BJ (cell line): Measurements from ENCODE around the gene MEIS3. TPM values are rescaled to one million over a fixed set of nuclear protein-coding genes. Genes with fewer than 3 reads are reported as not detected.

Source experiments
- CTCF ChIA-PET: fragments of 350-600 bp; formaldehyde crosslinking; extraction: SDS; loops from one replicate; lab custom pipeline; 2021; ENCODE audit warnings: antibody characterized with exemption, inconsistent platforms; lab: Yijun Ruan, JAX
- POLR2A ChIA-PET: fragments of 300-600 bp; sonication (Branson Sonifier 250); formaldehyde crosslinking; extraction: SDS; loops from one replicate; lab custom pipeline; 2021; ENCODE audit warnings: antibody characterized with exemption; lab: Charles Lee
- DNase-seq: peaks from one replicate; pipeline ENCODE4 v3.0.0-alpha.2; 2011; ENCODE audit warnings: low read depth
- H3K27me3 ChIP-seq: 2 replicates; pipeline ENCODE4 v1.6.0; 2011; ENCODE audit warnings: low read length; ENCODE audit not compliant: control insufficient read depth, insufficient read depth
- H3K36me3 ChIP-seq: 2 replicates; pipeline ENCODE4 v1.5.1; 2011; ENCODE audit warnings: low read length; ENCODE audit not compliant: control insufficient read depth, insufficient read depth
- H3K4me3 ChIP-seq: 2 replicates; pipeline ENCODE4 v1.5.1; 2011; ENCODE audit warnings: low read depth, mild to moderate bottlenecking, control low read depth, low read length
- polyA plus RNA-seq: library from polyadenylated mRNA; depleted of rRNA; stranded (reverse); fragments of >200 nt; gene quantifications from 2 replicates; pipeline ENCODE4 v1.2.3, GENCODE V29; 2011
- TF ChIP-seq, protein P1 (sequence below): IDR thresholded peaks from 2 replicates; pipeline ENCODE4 v1.5.1; 2011; ENCODE audit warnings: low read depth, mild to moderate bottlenecking, control low read depth, inconsistent platforms, low read length, moderate library complexity; ENCODE audit not compliant: insufficient read depth

MEIS3 gene
- polyA plus RNA-seq, 1 experiment: 51.3 TPM

DNA sequence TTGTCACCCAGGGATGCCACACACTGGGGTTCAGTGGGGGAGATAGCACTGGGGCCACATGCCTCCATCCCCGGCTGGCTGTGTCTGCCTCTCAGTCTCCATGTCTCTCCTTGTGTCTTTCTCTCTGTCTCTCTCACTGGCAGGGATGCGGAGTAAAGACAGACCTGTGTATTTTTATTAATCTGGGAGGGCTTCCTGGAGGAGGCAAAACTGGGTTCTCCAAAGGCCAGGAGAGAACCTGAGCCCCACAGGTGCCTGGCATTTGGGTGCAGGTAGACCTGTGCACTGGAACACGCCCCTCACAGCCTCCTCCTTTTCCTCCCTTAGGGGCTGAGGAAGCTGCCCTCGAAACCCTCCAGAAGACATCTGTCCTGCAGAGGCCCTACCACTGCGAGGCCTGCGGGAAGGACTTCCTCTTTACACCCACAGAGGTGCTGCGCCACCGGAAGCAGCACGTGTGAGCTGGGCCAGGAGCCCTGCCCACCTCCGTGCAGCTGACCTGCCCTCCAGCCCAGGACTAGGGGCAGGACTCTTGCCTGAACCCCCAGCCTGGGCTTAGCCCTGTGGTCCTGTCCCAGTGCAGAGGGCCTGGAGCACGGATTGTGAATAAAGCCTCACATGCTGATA is 37.6 kb downstream of the MEIS3 start:
- no peaks in the 10 kb centered on the region for H3K27me3 ChIP-seq
- peaks cover 36% of the 10 kb centered on the region for H3K36me3 ChIP-seq
- no peak overlapping the region for H3K4me3 ChIP-seq
- TF ChIP-seq, protein P1, sequence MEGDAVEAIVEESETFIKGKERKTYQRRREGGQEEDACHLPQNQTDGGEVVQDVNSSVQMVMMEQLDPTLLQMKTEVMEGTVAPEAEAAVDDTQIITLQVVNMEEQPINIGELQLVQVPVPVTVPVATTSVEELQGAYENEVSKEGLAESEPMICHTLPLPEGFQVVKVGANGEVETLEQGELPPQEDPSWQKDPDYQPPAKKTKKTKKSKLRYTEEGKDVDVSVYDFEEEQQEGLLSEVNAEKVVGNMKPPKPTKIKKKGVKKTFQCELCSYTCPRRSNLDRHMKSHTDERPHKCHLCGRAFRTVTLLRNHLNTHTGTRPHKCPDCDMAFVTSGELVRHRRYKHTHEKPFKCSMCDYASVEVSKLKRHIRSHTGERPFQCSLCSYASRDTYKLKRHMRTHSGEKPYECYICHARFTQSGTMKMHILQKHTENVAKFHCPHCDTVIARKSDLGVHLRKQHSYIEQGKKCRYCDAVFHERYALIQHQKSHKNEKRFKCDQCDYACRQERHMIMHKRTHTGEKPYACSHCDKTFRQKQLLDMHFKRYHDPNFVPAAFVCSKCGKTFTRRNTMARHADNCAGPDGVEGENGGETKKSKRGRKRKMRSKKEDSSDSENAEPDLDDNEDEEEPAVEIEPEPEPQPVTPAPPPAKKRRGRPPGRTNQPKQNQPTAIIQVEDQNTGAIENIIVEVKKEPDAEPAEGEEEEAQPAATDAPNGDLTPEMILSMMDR: no peak
- ChIA-PET CTCF (interaction anchor here (1.4 kb wide), 1 partner anchor 10 kb away, joined by 4 read pairs; no protein-coding TSS in a partner anchor), POLR2A (no interaction called here)
- no peak for DNase-seq

GRCh38 chr19:47381121-47381520 is 38.2 kb downstream of the MEIS3 start:
- H3K27me3 ChIP-seq: no peaks in the 10 kb centered on the region
- CTCF ChIA-PET: interaction anchor here (0.8 to 1.4 kb wide), 2 partner anchors 9 to 10 kb away, joined by 3 to 4 read pairs; no protein-coding TSS in a partner anchor
- POLR2A ChIA-PET: no interaction called here
- peaks cover 39% of the 10 kb centered on the region for H3K36me3 ChIP-seq
- TF ChIP-seq, protein P1: no peak
- no peak for DNase-seq
- no peak overlapping the region for H3K4me3 ChIP-seq

- ChIA-PET POLR2A (no interaction called here), CTCF (interaction anchor here (0.8 to 1.5 kb wide), 2 partner anchors 9 to 11 kb away, joined by 3 to 5 read pairs; no protein-coding TSS in a partner anchor)
- H3K4me3 ChIP-seq: no peak overlapping the region
- no peaks in the 10 kb centered on the region for H3K27me3 ChIP-seq
- DNase-seq: no peak
- TF ChIP-seq, protein P1: no peak
- H3K36me3 ChIP-seq: peaks cover 45% of the 10 kb centered on the region
Observed at GRCh38 chr19:47380559-47380958, 38.8 kb downstream of the MEIS3 start.

DNA sequence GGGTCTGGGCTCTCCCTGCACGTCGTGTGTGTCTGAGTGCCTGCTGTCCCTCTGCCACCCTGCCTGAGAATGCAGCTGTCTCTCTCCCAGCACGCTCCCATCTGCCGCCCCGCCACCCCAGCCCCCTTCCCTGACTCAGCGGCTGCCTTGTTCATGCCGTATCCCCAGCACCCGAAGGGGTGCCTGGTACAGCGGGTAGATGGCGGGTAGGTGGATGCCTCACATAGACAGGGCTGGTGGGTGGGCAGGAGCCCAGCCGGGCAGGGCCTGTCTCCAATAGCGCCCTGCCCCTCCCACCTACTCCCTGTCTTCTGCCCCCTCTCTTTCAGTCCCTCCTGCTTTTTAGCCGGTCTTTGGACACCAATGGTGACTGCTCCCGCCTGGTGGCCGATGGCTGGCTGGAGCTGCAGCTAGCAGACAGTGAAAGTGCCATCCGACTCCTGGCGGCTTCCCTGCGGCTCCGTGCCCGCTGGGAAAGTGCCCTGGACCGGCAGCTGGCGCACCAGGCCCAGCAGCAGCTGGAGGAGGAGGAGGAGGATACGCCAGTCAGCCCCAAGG is 39.9 kb downstream of the MEIS3 start:
- POLR2A ChIA-PET: no interaction called here
- Histone ChIP-seq H3K4me3 (no peak overlapping the region), H3K36me3 (peaks cover 52% of the 10 kb centered on the region), H3K27me3 (no peaks in the 10 kb centered on the region)
- CTCF ChIA-PET: interaction anchor here (1.5 kb wide), 1 partner anchor 12 kb away, joined by 5 read pairs; no protein-coding TSS in a partner anchor
- TF ChIP-seq, protein P1: no peak
- DNase-seq: no peak

GRCh38 chr19:47378246-47378645 is 41.1 kb downstream of the MEIS3 start:
- POLR2A ChIA-PET: no interaction called here
- Histone ChIP-seq H3K36me3 (peaks cover 58% of the 10 kb centered on the region), H3K27me3 (no peaks in the 10 kb centered on the region), H3K4me3 (no peak overlapping the region)
- no peak for DNase-seq
- CTCF ChIA-PET: interaction anchor here (1.5 kb wide), 1 partner anchor 13 kb away, joined by 13 read pairs; no protein-coding TSS in a partner anchor
- TF ChIP-seq, protein P1: no peak
